Smooth muscle cell (in vitro differentiated cells): ENCODE measurements around the gene CXCL14. TPM values are rescaled to one million over a fixed set of nuclear protein-coding genes. Genes with fewer than 3 reads are reported as not detected.

Experiments
- DNase-seq: peaks from one replicate; lab custom pipeline; 2025; ENCODE audit not compliant: unreplicated experiment; lab: John Stamatoyannopoulos, UW
- H2AFZ ChIP-seq: fragments of 200-600 bp; sonication (generic); 2 replicates; pipeline ENCODE4 v1.6.0; 2016; ENCODE audit warnings: antibody characterized with exemption, low read depth, mild to moderate bottlenecking
- H3F3A ChIP-seq: fragments of 200-600 bp; sonication (generic); 2 replicates; pipeline ENCODE4 v1.6.0; 2017; ENCODE audit warnings: antibody characterized with exemption, low read depth
- H3K27ac ChIP-seq: fragments of 200-600 bp; sonication (generic); 2 replicates; pipeline ENCODE4 v1.5.1; 2016; ENCODE audit warnings: low read depth, mild to moderate bottlenecking
- H3K27me3 ChIP-seq: fragments of 200-600 bp; sonication (generic); 2 replicates; pipeline ENCODE4 v1.6.1; 2016; ENCODE audit warnings: low read depth, mild to moderate bottlenecking
- H3K36me3 ChIP-seq: fragments of 200-600 bp; sonication (generic); 2 replicates; pipeline ENCODE4 v1.5.1; 2016; ENCODE audit warnings: low read depth
- H3K4me1 ChIP-seq: fragments of 200-600 bp; sonication (generic); 2 replicates; pipeline ENCODE4 v1.5.1; 2016; ENCODE audit warnings: low read depth
- H3K4me2 ChIP-seq: fragments of 200-600 bp; sonication (generic); 2 replicates; pipeline ENCODE4 v1.6.0; 2016; ENCODE audit warnings: mild to moderate bottlenecking
- H3K4me3 ChIP-seq: fragments of 200-600 bp; sonication (generic); 2 replicates; pipeline ENCODE4 v1.5.1; 2016; ENCODE audit warnings: mild to moderate bottlenecking
- H3K79me2 ChIP-seq: fragments of 200-600 bp; sonication (generic); 2 replicates; pipeline ENCODE4 v1.6.0; 2016; ENCODE audit warnings: low read depth, mild to moderate bottlenecking
- H3K9ac ChIP-seq: fragments of 200-600 bp; sonication (generic); 2 replicates; pipeline ENCODE4 v1.6.0; 2016; ENCODE audit warnings: low read depth
- H3K9me3 ChIP-seq: fragments of 200-600 bp; sonication (generic); replicated peaks from 2 replicates; pipeline ENCODE4 v1.5.1; 2016; ENCODE audit warnings: low read depth
- H4K20me1 ChIP-seq: fragments of 200-600 bp; sonication (generic); 2 replicates; pipeline ENCODE4 v1.6.0; 2016; ENCODE audit warnings: low read depth
- CTCF ChIP-seq: fragments of 200-600 bp; sonication (generic); IDR thresholded peaks from 2 replicates; pipeline ENCODE4 v1.5.1; 2017; ENCODE audit warnings: borderline replicate concordance, mild to moderate bottlenecking, antibody characterized with exemption; ENCODE audit not compliant: insufficient read depth, poor library complexity, severe bottlenecking
- WGBS: methylation state at CpG from one replicate; pipeline ENCODE4 v1.1.7; 2016; ENCODE audit warnings: low lambda C conversion rate; 5-methylcytosine and 5-hydroxymethylcytosine counted together
- polyA plus RNA-seq: library from polyadenylated mRNA; unstranded; fragments of >200 nt; fragmentation: Nextera tagmentation; extraction: Ambion mirVana; gene quantifications from 2 replicates; pipeline ENCODE4 v1.2.1, GENCODE V29; 2016
- total RNA-seq: library from RNA; depleted of rRNA; stranded (reverse); fragments of >200 nt; gene quantifications from 2 replicates; pipeline ENCODE4 v1.2.3, GENCODE V29; 2014

CXCL14 gene
- total and polyA plus RNA-seq, 2 experiments from 2014 or later: 589 to 1,209 TPM

- no peak overlapping the region for H3K9ac ChIP-seq
- no peak overlapping the region for H2AFZ ChIP-seq
- TF ChIP-seq CTCF: no peak
- H3K27me3 ChIP-seq: peaks cover 5% of the 10 kb centered on the region
- DNase-seq: no peak
- no peak overlapping the region for H3K4me2 ChIP-seq
- no peak overlapping the region for H3K27ac ChIP-seq
- no peaks in the 10 kb centered on the region for H3K79me2 ChIP-seq
- H3K36me3 ChIP-seq: no peaks in the 10 kb centered on the region
- no peak overlapping the region for H3K4me3 ChIP-seq
- H4K20me1 ChIP-seq: no peaks in the 10 kb centered on the region
- H3K9me3 ChIP-seq: no peaks in the 10 kb centered on the region
- 96% methylated on average over 2 of the region's 2 CpGs for WGBS
- H3K4me1 ChIP-seq: no peaks in the 10 kb centered on the region
- H3F3A ChIP-seq: no peaks in the 10 kb centered on the region
Observed at GRCh38 chr5:135594416-135594960, 15.7 kb upstream of the CXCL14 start.

- Histone ChIP-seq H3K36me3 (no peaks in the 10 kb centered on the region), H3F3A (no peaks in the 10 kb centered on the region), H3K27ac (no peak overlapping the region), H2AFZ (no peak overlapping the region), H3K79me2 (no peaks in the 10 kb centered on the region), H3K4me3 (no peak overlapping the region), H3K27me3 (peaks cover 5% of the 10 kb centered on the region), H4K20me1 (no peaks in the 10 kb centered on the region), H3K4me2 (no peak overlapping the region), H3K9ac (no peak overlapping the region), H3K4me1 (no peaks in the 10 kb centered on the region), H3K9me3 (no peaks in the 10 kb centered on the region)
- DNase-seq: no peak
- TF ChIP-seq CTCF: no peak
- WGBS: 67% methylated on average over 2 of the region's 2 CpGs
Observed at GRCh38 chr5:135593886-135594285, 15.1 kb upstream of the CXCL14 start.

- no peak for TF ChIP-seq CTCF
- H4K20me1 ChIP-seq: no peaks in the 10 kb centered on the region
- no peak overlapping the region for H3K4me2 ChIP-seq
- H3K4me3 ChIP-seq: no peak overlapping the region
- H3K9ac ChIP-seq: no peak overlapping the region
- no peaks in the 10 kb centered on the region for H3K9me3 ChIP-seq
- 85% methylated on average over 3 of the region's 3 CpGs for WGBS
- H3K36me3 ChIP-seq: no peaks in the 10 kb centered on the region
- no peaks in the 10 kb centered on the region for H3K4me1 ChIP-seq
- no peak overlapping the region for H3K27ac ChIP-seq
- H3K27me3 ChIP-seq: peaks cover 5% of the 10 kb centered on the region
- H2AFZ ChIP-seq: no peak overlapping the region
- DNase-seq: no peak
- H3F3A ChIP-seq: no peaks in the 10 kb centered on the region
- H3K79me2 ChIP-seq: no peaks in the 10 kb centered on the region
Observed at GRCh38 chr5:135593141-135593540, 14.3 kb upstream of the CXCL14 start.
